ENCODE results near the gene DUS1L. TPM values are rescaled to one million over a fixed set of nuclear protein-coding genes. Genes with fewer than 3 reads are reported as not detected.

Gene DUS1L
- total RNA-seq, 1 donor from 2014 or later: 97.1 TPM

DNA sequence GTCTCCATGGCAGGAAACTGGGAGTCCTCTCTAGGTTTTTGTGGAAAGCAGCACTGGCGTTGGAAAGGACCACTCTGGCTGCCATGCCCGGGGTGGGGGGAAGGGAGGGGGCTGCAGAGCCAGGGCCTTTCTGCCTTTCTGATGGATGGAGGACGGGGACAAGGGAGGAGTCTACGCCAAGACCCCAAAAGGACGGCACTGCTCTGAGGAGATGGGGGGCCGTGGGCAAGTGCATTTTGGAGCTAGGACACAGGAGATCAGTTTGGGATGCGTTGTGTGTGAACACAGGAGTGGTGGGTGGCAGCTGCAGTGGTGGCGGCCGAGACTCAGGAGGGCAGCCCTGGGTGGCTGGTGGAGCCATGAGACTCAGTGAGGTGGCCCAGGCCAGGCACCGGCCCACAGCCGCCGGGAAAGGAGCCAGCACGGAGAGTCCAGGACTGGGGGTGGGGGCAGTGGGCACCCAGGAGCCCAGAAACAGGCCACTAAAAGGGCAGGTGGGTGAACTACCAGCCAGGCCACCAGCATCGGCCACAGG is 45.0 kb downstream of the DUS1L start:
- Mint-ChIP-seq H3K4me1 (ENCODE audit: unreplicated experiment) (peaks cover 12% of the 10 kb centered on the region), H3K27ac (no peak overlapping the region), H3K9me3 (no peaks in the 10 kb centered on the region), H3K36me3 (no peaks in the 10 kb centered on the region), H3K27me3 (no peaks in the 10 kb centered on the region), H3K4me3 (peak overlapping the region; percentile 34)
- no peak for DNase-seq (ENCODE audit: extremely low spot score, unreplicated experiment)
- TF ChIP-seq, protein P1, sequence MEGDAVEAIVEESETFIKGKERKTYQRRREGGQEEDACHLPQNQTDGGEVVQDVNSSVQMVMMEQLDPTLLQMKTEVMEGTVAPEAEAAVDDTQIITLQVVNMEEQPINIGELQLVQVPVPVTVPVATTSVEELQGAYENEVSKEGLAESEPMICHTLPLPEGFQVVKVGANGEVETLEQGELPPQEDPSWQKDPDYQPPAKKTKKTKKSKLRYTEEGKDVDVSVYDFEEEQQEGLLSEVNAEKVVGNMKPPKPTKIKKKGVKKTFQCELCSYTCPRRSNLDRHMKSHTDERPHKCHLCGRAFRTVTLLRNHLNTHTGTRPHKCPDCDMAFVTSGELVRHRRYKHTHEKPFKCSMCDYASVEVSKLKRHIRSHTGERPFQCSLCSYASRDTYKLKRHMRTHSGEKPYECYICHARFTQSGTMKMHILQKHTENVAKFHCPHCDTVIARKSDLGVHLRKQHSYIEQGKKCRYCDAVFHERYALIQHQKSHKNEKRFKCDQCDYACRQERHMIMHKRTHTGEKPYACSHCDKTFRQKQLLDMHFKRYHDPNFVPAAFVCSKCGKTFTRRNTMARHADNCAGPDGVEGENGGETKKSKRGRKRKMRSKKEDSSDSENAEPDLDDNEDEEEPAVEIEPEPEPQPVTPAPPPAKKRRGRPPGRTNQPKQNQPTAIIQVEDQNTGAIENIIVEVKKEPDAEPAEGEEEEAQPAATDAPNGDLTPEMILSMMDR (conservative IDR thresholded peaks at IDR 0.05): no peak

DNA sequence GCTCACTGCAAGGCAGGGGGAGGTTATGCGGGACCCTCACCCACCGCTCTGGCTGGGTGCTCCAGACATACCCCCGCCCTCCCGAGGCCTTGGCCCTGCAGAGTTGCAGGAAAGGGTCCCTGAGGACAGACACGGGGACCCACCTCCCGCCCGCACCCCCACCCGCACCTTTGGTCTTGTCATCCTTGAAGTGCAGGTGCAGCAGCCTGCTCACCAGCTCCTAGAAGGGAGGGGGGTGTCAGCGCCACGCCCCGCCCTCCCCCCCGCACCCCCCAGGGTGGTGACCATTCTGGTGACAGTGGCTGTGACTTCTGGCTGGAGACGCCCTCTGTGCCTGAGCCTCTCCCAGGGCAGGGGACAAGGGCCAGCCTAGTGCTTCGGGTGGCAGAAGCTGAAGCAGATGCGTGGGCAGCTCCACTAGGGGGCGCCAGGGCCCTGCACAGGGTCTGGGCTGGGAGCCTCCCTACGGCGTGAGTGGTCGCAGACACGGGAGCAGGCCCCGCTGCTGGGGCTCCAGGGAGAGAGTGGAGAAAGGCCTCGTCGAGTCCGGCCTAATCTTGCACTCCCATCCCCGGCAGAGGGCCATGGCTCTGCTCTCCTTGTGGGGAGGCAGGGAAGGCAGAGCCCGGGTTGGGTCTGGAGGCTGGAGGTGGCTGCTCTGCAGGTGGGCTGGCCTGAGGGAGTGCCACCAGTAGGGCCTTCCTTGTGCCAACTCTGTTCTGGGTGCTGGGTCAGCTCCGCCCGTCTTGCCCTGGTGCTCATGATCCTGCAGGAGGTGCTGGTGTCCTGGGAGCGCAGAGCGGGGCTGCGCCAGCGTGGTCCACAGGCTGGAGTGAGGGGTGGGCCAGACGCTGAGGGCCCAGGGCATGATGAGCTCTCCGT is 45.7 kb downstream of the DUS1L start:
- TF ChIP-seq, protein P1 (conservative IDR thresholded peaks at IDR 0.05): peak; percentile 86
- Mint-ChIP-seq H3K27me3 (no peaks in the 10 kb centered on the region), H3K4me3 (no peak overlapping the region), H3K4me1 (ENCODE audit: unreplicated experiment) (peaks cover 12% of the 10 kb centered on the region), H3K27ac (no peak overlapping the region), H3K9me3 (no peaks in the 10 kb centered on the region), H3K36me3 (no peaks in the 10 kb centered on the region)
- DNase-seq (ENCODE audit: extremely low spot score, unreplicated experiment): no peak

DNA sequence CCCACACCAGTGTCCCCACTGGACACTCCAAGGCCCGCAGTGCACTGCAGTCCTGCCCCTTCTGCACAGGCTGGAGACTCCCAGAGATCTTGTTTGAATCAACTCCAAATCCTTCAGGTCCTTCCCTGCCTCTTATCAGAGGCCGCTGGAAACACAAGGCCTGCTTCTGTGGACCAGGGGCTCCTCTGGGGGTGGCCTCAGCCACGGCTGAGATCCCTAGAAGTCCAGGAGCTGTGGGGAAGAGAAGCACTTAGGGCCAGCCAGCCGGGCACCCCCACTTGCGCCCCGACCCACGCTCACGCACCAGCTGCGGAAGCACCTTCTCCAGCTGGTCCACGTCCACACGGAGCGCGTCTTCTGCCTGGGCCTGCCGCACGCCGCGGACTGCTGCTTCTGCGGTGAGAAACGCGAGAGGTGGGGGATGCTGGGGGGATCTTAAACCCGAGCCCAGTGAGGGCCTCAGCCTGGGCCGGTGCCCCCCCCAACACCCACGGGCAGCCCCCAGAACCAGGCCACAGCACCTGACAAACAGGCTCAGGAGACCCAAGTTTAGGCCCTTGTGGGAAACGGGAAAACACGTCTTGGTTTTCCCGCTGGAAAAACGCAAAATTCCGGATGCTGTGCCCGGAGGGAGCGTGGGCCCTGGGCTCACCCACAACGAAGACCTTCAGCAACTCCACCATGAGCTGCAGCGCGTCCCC is 46.5 kb downstream of the DUS1L start:
- DNase-seq (ENCODE audit: extremely low spot score, unreplicated experiment): no peak
- H3K4me1 Mint-ChIP-seq (ENCODE audit: unreplicated experiment): peaks cover 11% of the 10 kb centered on the region
- no peaks in the 10 kb centered on the region for H3K27me3 Mint-ChIP-seq
- TF ChIP-seq, protein P1 (conservative IDR thresholded peaks at IDR 0.05): no peak
- no peaks in the 10 kb centered on the region for H3K36me3 Mint-ChIP-seq
- no peak overlapping the region for H3K27ac Mint-ChIP-seq
- no peak overlapping the region for H3K4me3 Mint-ChIP-seq
- no peaks in the 10 kb centered on the region for H3K9me3 Mint-ChIP-seq

DNA sequence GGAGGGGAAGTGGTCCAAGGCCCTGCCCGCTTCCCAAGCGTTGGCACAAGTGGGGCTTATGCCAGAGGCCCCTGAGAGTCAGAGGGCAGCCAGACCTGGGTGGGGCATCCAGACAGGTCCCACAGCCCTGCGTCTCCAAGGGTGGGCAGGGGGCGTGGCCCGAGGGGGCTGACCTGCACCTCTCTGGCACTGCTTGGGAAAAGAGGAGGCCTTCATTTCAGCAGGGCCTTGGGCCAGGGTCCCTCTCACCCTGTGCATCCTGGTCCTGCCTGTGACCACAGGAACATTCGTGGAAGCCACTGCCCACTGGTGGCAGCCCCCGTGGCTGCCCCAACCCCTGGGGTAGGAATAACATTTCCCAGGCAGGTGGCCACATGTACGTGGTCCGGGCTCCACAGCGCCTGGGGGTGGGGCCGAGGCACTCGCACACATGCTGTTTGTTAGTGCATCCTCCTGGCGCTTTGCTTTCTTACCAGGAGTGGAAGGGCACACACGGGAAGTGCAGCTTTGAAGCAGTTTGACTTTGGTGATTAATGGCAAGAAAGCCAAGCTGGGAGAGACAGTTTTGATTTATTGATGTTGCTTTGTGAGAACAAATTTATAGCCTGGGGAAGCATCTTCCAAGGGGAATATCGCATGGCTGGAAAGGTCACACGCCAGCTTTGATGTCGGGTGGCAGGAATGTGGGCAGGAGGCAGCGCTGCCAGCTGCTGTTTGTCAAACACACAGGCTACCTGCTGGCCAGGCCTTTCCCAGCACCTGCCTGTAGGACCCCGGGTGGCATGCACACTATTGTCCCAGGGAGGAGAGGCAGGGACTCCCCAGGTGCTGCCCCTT is 47.2 kb downstream of the DUS1L start:
- H3K27ac Mint-ChIP-seq: peak overlapping the region; percentile 41
- H3K36me3 Mint-ChIP-seq: no peaks in the 10 kb centered on the region

More for the DNA sequence above, 47.2 kb downstream of the DUS1L start:
- Mint-ChIP-seq H3K9me3 (no peaks in the 10 kb centered on the region), H3K4me1 (ENCODE audit: unreplicated experiment) (peaks cover 9% of the 10 kb centered on the region), H3K4me3 (peak overlapping the region; percentile 67), H3K27me3 (no peaks in the 10 kb centered on the region)
- DNase-seq (ENCODE audit: extremely low spot score, unreplicated experiment): no peak
- TF ChIP-seq, protein P1 (conservative IDR thresholded peaks at IDR 0.05): no peak

Data from type B pancreatic cell (in vitro differentiated cells).